GM18951 (cell line): ENCODE results near the gene FIGNL1.

Experiments used
- POLR2A ChIP-seq: IDR thresholded peaks from 4 replicates; pipeline ENCODE4 v1.6.1; 2011; ENCODE audit warnings: mild to moderate bottlenecking; ENCODE audit not compliant: insufficient read length, insufficient read depth; ENCODE audit errors: extremely low read depth
- in situ Hi-C: fragments of 300-500 bp; cut with MboI; formaldehyde crosslinking; loops from one replicate; pipeline ENCODE4 v1.12.0; 2022; ENCODE audit warnings: low sequenced_read_pairs, mixed read lengths, inconsistent platforms; ENCODE audit not compliant: unreplicated experiment

FIGNL1 gene

GRCh38 chr7:50415844-50416364 is 34.2 kb downstream of the FIGNL1 start:
- in situ Hi-C loops: loop anchor here (25.0 kb wide), 1 partner anchor 204 kb away; no protein-coding TSS in a partner anchor
- no peak for TF ChIP-seq POLR2A

- in situ Hi-C loops: loop anchor here (25.0 kb wide), 1 partner anchor 201 kb away; no protein-coding TSS in a partner anchor
- no peak for TF ChIP-seq POLR2A
These were observed 36.6 kb downstream of the FIGNL1 start for GRCh38 chr7:50413561-50413960.

- in situ Hi-C loops: loop anchor here (25.0 kb wide), 1 partner anchor 201 kb away; no protein-coding TSS in a partner anchor
- TF ChIP-seq POLR2A: no peak
These were observed 37.2 kb downstream of the FIGNL1 start for GRCh38 chr7:50412973-50413372.

- TF ChIP-seq POLR2A: no peak
- in situ Hi-C loops: loop anchor here (25.0 kb wide), 1 partner anchor 199 kb away; no protein-coding TSS in a partner anchor
These were observed 38.8 kb downstream of the FIGNL1 start for GRCh38 chr7:50411332-50411731.

- in situ Hi-C loops: loop anchor here (25.0 kb wide), 1 partner anchor 198 kb away; no protein-coding TSS in a partner anchor
- peak; percentile 25 for TF ChIP-seq POLR2A
These were observed 40.0 kb downstream of the FIGNL1 start for GRCh38 chr7:50409856-50410745.

GRCh38 chr7:50406935-50407334 is 43.2 kb downstream of the FIGNL1 start:
- in situ Hi-C loops: loop anchor here (25.0 kb wide), 1 partner anchor 195 kb away; no protein-coding TSS in a partner anchor
- no peak for TF ChIP-seq POLR2A

GRCh38 chr7:50405221-50405620 is 44.9 kb downstream of the FIGNL1 start:
- no peak for TF ChIP-seq POLR2A
- in situ Hi-C loops: loop anchor here (25.0 kb wide), 1 partner anchor 193 kb away; no protein-coding TSS in a partner anchor

GRCh38 chr7:50404392-50404791 is 45.8 kb downstream of the FIGNL1 start:
- in situ Hi-C loops: loop anchor here (25.0 kb wide), 1 partner anchor 192 kb away; no protein-coding TSS in a partner anchor
- no peak for TF ChIP-seq POLR2A

GRCh38 chr7:50400114-50400513 is 50.0 kb downstream of the FIGNL1 start:
- no peak for TF ChIP-seq POLR2A
- in situ Hi-C loops: loop anchor here (25.0 kb wide), 1 partner anchor 188 kb away; no protein-coding TSS in a partner anchor

- no peak for TF ChIP-seq POLR2A
- in situ Hi-C loops: loop anchor here (25.0 kb wide), 1 partner anchor 187 kb away; no protein-coding TSS in a partner anchor
These were observed 50.5 kb downstream of the FIGNL1 start for GRCh38 chr7:50399635-50400034.

GRCh38 chr7:50399206-50399605 is 50.9 kb downstream of the FIGNL1 start:
- in situ Hi-C loops: no loop called here
- TF ChIP-seq POLR2A: no peak

- in situ Hi-C loops: no loop called here
- TF ChIP-seq POLR2A: no peak
These were observed 52.2 kb downstream of the FIGNL1 start for GRCh38 chr7:50397971-50398324.

GRCh38 chr7:50397320-50397970 is 52.7 kb downstream of the FIGNL1 start:
- TF ChIP-seq POLR2A: no peak
- in situ Hi-C loops: no loop called here
